HCT116 (cell line): ENCODE data around the gene CDK11B. TPM values are rescaled to one million over a fixed set of nuclear protein-coding genes. Genes with fewer than 3 reads are reported as not detected.

Source experiments
- ATAC-seq: fragments of 200-7000 bp; cut with Tn5 transposase; 2 replicates; pipeline ENCODE4 v1.9.1; 2020; ENCODE audit warnings: mild to moderate bottlenecking, moderate library complexity
- BruUV-seq: library from RNA; stranded (reverse); fragments of 400-500 nt; replicated peaks from 2 replicates; lab custom pipeline; 2021; lab: Mats Ljungman, UMichigan
- CTCF ChIA-PET: fragments of 300-600 bp; sonication (Branson Sonifier 250); formaldehyde crosslinking; loops from one replicate; lab custom pipeline; 2021; ENCODE audit warnings: antibody characterized with exemption; lab: Charles Lee
- POLR2A ChIA-PET: fragments of 300-600, 350-600 bp; sonication (Branson Sonifier 250); formaldehyde crosslinking; loops from one replicate; lab custom pipeline; 2021; ENCODE audit warnings: antibody characterized with exemption; lab: Charles Lee
- RAD21 ChIA-PET, 2 experiments: fragments of 300-600 bp; sonication (Branson Sonifier 250); formaldehyde crosslinking; loops; one replicate each; lab custom pipeline; 2023; ENCODE audit warnings: low total read pairs in 2 of 2; ENCODE audit not compliant: uncharacterized antibody in 2 of 2, unreplicated experiment in 2 of 2, low non-redundant PET in 1 of 2; lab: Charles Lee
- DNase-seq: peaks from one replicate; pipeline ENCODE4 v3.0.0-alpha.2; 2010; ENCODE audit warnings: low read depth, low spot score
- H2AFZ ChIP-seq: fragments of 200-600 bp; shearing (Covaris generic), sonication (generic); 2 replicates; pipeline ENCODE4 v1.6.1; 2017; ENCODE audit warnings: low read depth, mixed run types, mixed read lengths, antibody characterized with exemption, low read length; ENCODE audit not compliant: poor library complexity, severe bottlenecking
- H3K27ac ChIP-seq: 2 replicates; pipeline ENCODE4 v1.5.1; 2012; ENCODE audit warnings: low read depth, low read length
- H3K27me3 ChIP-seq: fragments of 200-600 bp; sonication (generic); 2 replicates; pipeline ENCODE4 v1.6.1; 2016; ENCODE audit warnings: mixed run types, low read length, mixed read lengths; ENCODE audit not compliant: insufficient read depth
- H3K36me3 ChIP-seq, 2 experiments: fragments of 200-500 bp in 1 of 2; fragments of 200-600 bp in 1 of 2; sonication (Bioruptor generic) in 1 of 2; sonication (generic) in 1 of 2; 2 replicates each; pipeline versions ENCODE4 v1.5.1 to v1.6.1; 2014 to 2016; ENCODE audit warnings: low read length in 2 of 2, inconsistent platforms in 1 of 2, mixed read lengths in 1 of 2, mixed run types in 1 of 2; ENCODE audit not compliant: insufficient read depth in 2 of 2, control insufficient read depth in 1 of 2
- H3K4me1 ChIP-seq, 2 experiments: fragments of 200-600 bp in 1 of 2; sonication (generic) in 1 of 2; 2 replicates each; pipeline versions ENCODE4 v1.5.1 to v1.6.1; 2012 to 2017; ENCODE audit warnings: low read length in 2 of 2, inconsistent platforms in 1 of 2, mild to moderate bottlenecking in 1 of 2, mixed read lengths in 1 of 2, mixed run types in 1 of 2, moderate library complexity in 1 of 2; ENCODE audit not compliant: insufficient read depth in 2 of 2, control insufficient read depth in 1 of 2
- H3K4me2 ChIP-seq: fragments of 200-600 bp; sonication (generic); 2 replicates; pipeline ENCODE4 v1.6.1; 2017; ENCODE audit warnings: mixed run types, low read length, mixed read lengths
- H3K4me3 ChIP-seq, 2 experiments: fragments of 200-600 bp in 1 of 2; sonication (generic) in 1 of 2; replicated peaks in 1 of 2; 2 replicates each; pipeline ENCODE4 v1.5.1; 2011 to 2016; ENCODE audit warnings: low read length in 2 of 2, control low read depth in 1 of 2, low read depth in 1 of 2, mild to moderate bottlenecking in 1 of 2, mixed read lengths in 1 of 2, mixed run types in 1 of 2
- H3K79me2 ChIP-seq: fragments of 200-600 bp; sonication (generic); 2 replicates; pipeline ENCODE4 v1.6.1; 2017; ENCODE audit warnings: mild to moderate bottlenecking, mixed run types, low read length, moderate library complexity, mixed read lengths; ENCODE audit not compliant: insufficient read depth
- H3K9ac ChIP-seq: fragments of 200-600 bp; sonication (generic); 2 replicates; pipeline ENCODE4 v1.6.1; 2016; ENCODE audit warnings: low read length, mixed read lengths
- H3K9me2 ChIP-seq: fragments of 200-600 bp; sonication (generic), shearing (Covaris generic); 2 replicates; pipeline ENCODE4 v1.6.1; 2017; ENCODE audit warnings: mixed run types, mild to moderate bottlenecking, moderate library complexity; ENCODE audit not compliant: insufficient read depth
- H3K9me3 ChIP-seq, 2 experiments: fragments of 200-500 bp in 1 of 2; fragments of 200-600 bp in 1 of 2; sonication (Bioruptor generic) in 1 of 2; sonication (generic) in 1 of 2; 2 replicates each; pipeline ENCODE4 v1.6.1; 2014 to 2017; ENCODE audit warnings: low read length in 2 of 2, mixed read lengths in 2 of 2, inconsistent platforms in 1 of 2, low read depth in 1 of 2, mild to moderate bottlenecking in 1 of 2, mixed run types in 1 of 2, moderate library complexity in 1 of 2; ENCODE audit not compliant: control insufficient read depth in 1 of 2, insufficient read depth in 1 of 2
- H4K20me1 ChIP-seq: fragments of 200-600 bp; sonication (generic), shearing (Covaris generic); 2 replicates; pipeline ENCODE4 v1.6.1; 2017; ENCODE audit warnings: mixed run types, mild to moderate bottlenecking, moderate library complexity; ENCODE audit not compliant: insufficient read depth
- CBX3 ChIP-seq: IDR thresholded peaks from 2 replicates; pipeline ENCODE4 v1.6.1; 2012; ENCODE audit warnings: low read depth
- CEBPB ChIP-seq: IDR thresholded peaks from 2 replicates; pipeline ENCODE4 v1.6.1; 2012; ENCODE audit warnings: low read depth
- EGR1 ChIP-seq: IDR thresholded peaks from 2 replicates; pipeline ENCODE4 v1.6.1; 2012; ENCODE audit warnings: low read depth
- ELF1 ChIP-seq: IDR thresholded peaks from 2 replicates; pipeline ENCODE4 v1.6.1; 2012; ENCODE audit warnings: low read depth, borderline replicate concordance
- EZH2 ChIP-seq: fragments of 200-600 bp; sonication (generic); IDR thresholded peaks from 2 replicates; pipeline ENCODE4 v1.6.1; 2017; ENCODE audit warnings: antibody characterized with exemption, mixed run types
- EZH2phosphoT487 ChIP-seq: fragments of 200-600 bp; IDR thresholded peaks from 2 replicates; pipeline ENCODE4 v1.6.1; 2018; ENCODE audit warnings: antibody characterized with exemption, borderline replicate concordance
- JUND ChIP-seq: IDR thresholded peaks from 2 replicates; pipeline ENCODE4 v1.6.1; 2012
- POLR2A ChIP-seq: IDR thresholded peaks from 2 replicates; pipeline ENCODE4 v1.7.0; 2011; ENCODE audit warnings: borderline replicate concordance; ENCODE audit not compliant: insufficient read depth, insufficient read length; ENCODE audit errors: extremely low read depth
- RAD21 ChIP-seq: IDR thresholded peaks from 2 replicates; pipeline ENCODE4 v1.6.1; 2012; ENCODE audit warnings: low read depth, mild to moderate bottlenecking
- REST ChIP-seq: IDR thresholded peaks from 2 replicates; pipeline ENCODE4 v1.6.1; 2012; ENCODE audit warnings: low read depth
- SIN3A ChIP-seq: IDR thresholded peaks from 2 replicates; pipeline ENCODE4 v1.6.1; 2012; ENCODE audit warnings: low read depth
- SP1 ChIP-seq: IDR thresholded peaks from 2 replicates; pipeline ENCODE4 v1.6.1; 2012; ENCODE audit warnings: low read depth
- SRF ChIP-seq: IDR thresholded peaks from 2 replicates; pipeline ENCODE4 v1.6.1; 2012; ENCODE audit warnings: low read depth
- TCF7L2 ChIP-seq: IDR thresholded peaks from 2 replicates; pipeline ENCODE4 v1.7.0; 2011; ENCODE audit warnings: borderline replicate concordance, inconsistent platforms; ENCODE audit not compliant: insufficient read depth, insufficient read length; ENCODE audit errors: extremely low read depth
- YY1 ChIP-seq: IDR thresholded peaks from 2 replicates; pipeline ENCODE4 v1.6.1; 2011; ENCODE audit warnings: low read length, low read depth, moderate library complexity, mild to moderate bottlenecking; ENCODE audit not compliant: insufficient replicate concordance; ENCODE audit errors: extremely low read depth
- ZBTB33 ChIP-seq: IDR thresholded peaks from 2 replicates; pipeline ENCODE4 v1.6.1; 2011; ENCODE audit warnings: mild to moderate bottlenecking, low read length, moderate library complexity; ENCODE audit not compliant: insufficient replicate concordance; ENCODE audit errors: extremely low read depth
- ZFX ChIP-seq: fragments of 450-650 bp; IDR thresholded peaks from 2 replicates; pipeline ENCODE4 v1.6.1; 2017
- ZNF274 ChIP-seq: fragments of 200-500 bp; sonication (Bioruptor generic); IDR thresholded peaks from 2 replicates; pipeline ENCODE4 v1.6.1; 2014; ENCODE audit warnings: mild to moderate bottlenecking, low read depth, low read length, inconsistent platforms
- intact Hi-C: fragments of 100-400 bp; cut with micrococcal nuclease; formaldehyde crosslinking; loops from 2 replicates; pipeline ENCODE4 v1.10.0; 2022
- total RNA-seq: library from RNA; stranded (reverse); gene quantifications from one replicate; pipeline ENCODE4 v1.2.1, GENCODE V29; 2021; ENCODE audit not compliant: unreplicated experiment
- TF ChIP-seq, protein P1 (sequence below), 3 experiments: fragments of 200-600 bp in 1 of 3; sonication (generic) in 1 of 3; IDR thresholded peaks in 2 of 3; conservative IDR thresholded peaks in 1 of 3; 2 replicates each; pipeline ENCODE4 v1.5.1; 2012 to 2017; ENCODE audit warnings: low read depth in 2 of 3, low read length in 2 of 3, antibody characterized with exemption in 1 of 3, borderline replicate concordance in 1 of 3, control low read depth in 1 of 3, mild to moderate bottlenecking in 1 of 3, mixed read lengths in 1 of 3, mixed run types in 1 of 3, moderate library complexity in 1 of 3; ENCODE audit not compliant: insufficient read depth in 1 of 3
- TF ChIP-seq, protein P2 (sequence below): IDR thresholded peaks from 2 replicates; pipeline ENCODE4 v1.6.1; 2012

The CDK11B gene
- total RNA-seq, 1 experiment from 2014 or later, result 31.5 TPM

- Histone ChIP-seq H3K27ac (no peak overlapping the region), H3K4me1 (peaks cover 2 to 8% of the 10 kb centered on the region in 2 experiments; a peak in 3 of 4 replicates), H3K9ac (no peak overlapping the region), H3K4me2 (no peak overlapping the region), H3K9me3 (no peaks in the 10 kb centered on the region), H3K79me2 (no peaks in the 10 kb centered on the region), H3K9me2 (no peaks in the 10 kb centered on the region), H3K36me3 (no peaks in the 10 kb centered on the region), H3K27me3 (no peaks in the 10 kb centered on the region), H3K4me3 (no peak overlapping the region), H2AFZ (no peak overlapping the region), H4K20me1 (no peaks in the 10 kb centered on the region)
- DNase-seq (no peak), ATAC-seq (no peak; the same call in 1 of the 2 replicates)
- intact Hi-C loops, result no loop called here
- TF ChIP-seq JUND, result no peak
- TF ChIP-seq ZFX, result no peak
- TF ChIP-seq SIN3A, result no peak
- TF ChIP-seq TCF7L2, result no peak
- no peak for TF ChIP-seq CEBPB
- TF ChIP-seq POLR2A, result no peak
- TF ChIP-seq EZH2phosphoT487, result no peak
- no peak for TF ChIP-seq EGR1
- TF ChIP-seq ELF1, result no peak
- TF ChIP-seq SP1, result no peak
- no peak for TF ChIP-seq CBX3
- no peak for TF ChIP-seq YY1
- no peak for TF ChIP-seq EZH2
- TF ChIP-seq, protein P1, sequence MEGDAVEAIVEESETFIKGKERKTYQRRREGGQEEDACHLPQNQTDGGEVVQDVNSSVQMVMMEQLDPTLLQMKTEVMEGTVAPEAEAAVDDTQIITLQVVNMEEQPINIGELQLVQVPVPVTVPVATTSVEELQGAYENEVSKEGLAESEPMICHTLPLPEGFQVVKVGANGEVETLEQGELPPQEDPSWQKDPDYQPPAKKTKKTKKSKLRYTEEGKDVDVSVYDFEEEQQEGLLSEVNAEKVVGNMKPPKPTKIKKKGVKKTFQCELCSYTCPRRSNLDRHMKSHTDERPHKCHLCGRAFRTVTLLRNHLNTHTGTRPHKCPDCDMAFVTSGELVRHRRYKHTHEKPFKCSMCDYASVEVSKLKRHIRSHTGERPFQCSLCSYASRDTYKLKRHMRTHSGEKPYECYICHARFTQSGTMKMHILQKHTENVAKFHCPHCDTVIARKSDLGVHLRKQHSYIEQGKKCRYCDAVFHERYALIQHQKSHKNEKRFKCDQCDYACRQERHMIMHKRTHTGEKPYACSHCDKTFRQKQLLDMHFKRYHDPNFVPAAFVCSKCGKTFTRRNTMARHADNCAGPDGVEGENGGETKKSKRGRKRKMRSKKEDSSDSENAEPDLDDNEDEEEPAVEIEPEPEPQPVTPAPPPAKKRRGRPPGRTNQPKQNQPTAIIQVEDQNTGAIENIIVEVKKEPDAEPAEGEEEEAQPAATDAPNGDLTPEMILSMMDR (IDR thresholded peaks at IDR 0.05 in 2 of 3, conservative IDR thresholded peaks at IDR 0.05 in 1 of 3; ENCODE audit: borderline replicate concordance in 1 of 3, insufficient read depth in 1 of 3, low read depth in 2 of 3, low read length in 2 of 3), result no peak
- TF ChIP-seq, protein P2, sequence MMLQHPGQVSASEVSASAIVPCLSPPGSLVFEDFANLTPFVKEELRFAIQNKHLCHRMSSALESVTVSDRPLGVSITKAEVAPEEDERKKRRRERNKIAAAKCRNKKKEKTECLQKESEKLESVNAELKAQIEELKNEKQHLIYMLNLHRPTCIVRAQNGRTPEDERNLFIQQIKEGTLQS, result no peak
- no peak for TF ChIP-seq RAD21
- TF ChIP-seq ZBTB33, result no peak
- no peak for TF ChIP-seq SRF
- no peak for TF ChIP-seq REST
- no peak for TF ChIP-seq ZNF274
- no TSS peak for BruUV-seq
- POLR2A ChIA-PET, result no interaction called here
- RAD21 ChIA-PET, result no interaction called here
- CTCF ChIA-PET, result no interaction called here
Observed at GRCh38 chr1:1605034-1605591, 53.7 kb downstream of the CDK11B start.
